Progenitor cell of endocrine pancreas (in vitro differentiated cells): ENCODE results near the gene ANAPC16. TPM values are rescaled to one million over a fixed set of nuclear protein-coding genes. Genes with fewer than 3 reads are reported as not detected.

ENCODE experiments used
- DNase-seq: peaks from one replicate; pipeline ENCODE4 v3.0.0; 2021; ENCODE audit warnings: low spot score; ENCODE audit not compliant: unreplicated experiment
- H3K27ac Mint-ChIP-seq: 2 replicates; pipeline ENCODE4 v1.8.0; 2021; ENCODE audit warnings: mild to moderate bottlenecking, moderate library complexity, mixed read lengths
- H3K27me3 Mint-ChIP-seq: 2 replicates; pipeline ENCODE4 v1.8.0; 2021; ENCODE audit warnings: mixed read lengths
- H3K36me3 Mint-ChIP-seq: 2 replicates; pipeline ENCODE4 v1.8.0; 2022; ENCODE audit warnings: mixed read lengths; ENCODE audit not compliant: insufficient read depth
- H3K4me1 Mint-ChIP-seq: 2 replicates; pipeline ENCODE4 v1.8.0; 2021; ENCODE audit warnings: low read depth, mixed read lengths
- H3K4me3 Mint-ChIP-seq: 2 replicates; pipeline ENCODE4 v1.8.0; 2021; ENCODE audit warnings: low read depth, mild to moderate bottlenecking, moderate library complexity, mixed read lengths
- H3K9me3 Mint-ChIP-seq: 2 replicates; pipeline ENCODE4 v1.8.0; 2021; ENCODE audit warnings: low read depth, mixed read lengths
- CTCF ChIP-seq: fragments of 200-600 bp; sonication (generic); IDR thresholded peaks from one replicate; pipeline ENCODE4 v1.5.0; 2021; ENCODE audit warnings: antibody characterized with exemption, mild to moderate bottlenecking; ENCODE audit not compliant: unreplicated experiment
- total RNA-seq: library from RNA; stranded (reverse); gene quantifications from 2 replicates; pipeline ENCODE4 v1.2.1, GENCODE V29; 2021

The ANAPC16 gene
- total RNA-seq, 1 donor from 2014 or later: 85.9 TPM

- H3K4me1 Mint-ChIP-seq: peaks cover 22% of the 10 kb centered on the region
- no peak overlapping the region for H3K4me3 Mint-ChIP-seq
Measured at GRCh38 chr10:72270607-72271281, 54.9 kb downstream of the ANAPC16 start.

DNA sequence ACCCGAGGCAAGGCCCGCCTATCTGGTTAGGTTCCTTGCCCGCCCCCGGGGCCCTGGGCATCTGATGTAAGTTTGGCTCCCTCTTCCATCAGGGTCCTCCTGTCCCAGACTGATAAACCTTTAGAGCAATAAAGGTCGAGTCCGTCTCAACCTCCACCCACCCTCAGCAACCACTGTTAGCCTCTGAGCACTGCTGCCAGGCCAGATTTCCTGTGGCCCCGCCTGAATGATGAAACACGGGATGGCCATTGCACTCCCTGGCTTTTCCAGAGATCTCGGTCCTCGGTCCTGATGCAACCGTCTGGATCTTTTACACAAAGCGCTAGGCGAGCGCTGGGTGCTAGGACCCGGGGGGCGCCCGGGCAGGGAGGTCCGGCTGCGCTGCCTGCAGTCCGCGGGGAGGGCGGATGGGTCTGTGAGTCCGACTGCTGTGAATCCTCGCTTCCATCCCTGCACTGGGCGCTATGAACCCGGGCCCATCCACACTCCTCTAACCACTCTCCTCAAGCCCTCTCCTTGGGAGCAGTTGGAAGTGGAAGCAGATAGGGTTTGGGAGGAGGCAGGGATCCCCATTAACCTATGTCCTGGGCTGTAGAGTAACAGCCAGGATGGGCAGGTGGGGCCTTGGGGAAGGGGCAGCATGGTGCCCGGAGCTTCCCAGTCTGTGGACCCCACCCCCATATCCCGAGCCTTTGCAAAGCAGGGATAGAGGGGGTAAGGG lies 57.0 kb downstream of the ANAPC16 start:
- H3K4me3 Mint-ChIP-seq: peak overlapping the region; percentile 85
- peak overlapping the region; percentile 96 for H3K27ac Mint-ChIP-seq
- peaks cover 2% of the 10 kb centered on the region for H3K36me3 Mint-ChIP-seq
- TF ChIP-seq CTCF: no peak
- no peaks in the 10 kb centered on the region for H3K9me3 Mint-ChIP-seq
- peaks cover 29% of the 10 kb centered on the region for H3K4me1 Mint-ChIP-seq
- H3K27me3 Mint-ChIP-seq: no peaks in the 10 kb centered on the region
- peak; percentile 46 for DNase-seq

More at GRCh38 chr10:72270607-72271281, 54.9 kb downstream of the ANAPC16 start:
- DNase-seq: no peak
- Mint-ChIP-seq H3K27ac (peak overlapping the region; percentile 25), H3K36me3 (peaks cover 2% of the 10 kb centered on the region), H3K9me3 (no peaks in the 10 kb centered on the region), H3K27me3 (no peaks in the 10 kb centered on the region)
- TF ChIP-seq CTCF: no peak

GRCh38 chr10:72273410-72274212 lies 57.8 kb downstream of the ANAPC16 start, which contains the start of gene DDIT4:
Gene DDIT4, plus strand, starts transcription at chr10:72273924. Its CDS starts 293 bp downstream, at chr10:72274217.
- peaks cover 2% of the 10 kb centered on the region for H3K36me3 Mint-ChIP-seq
- no peak for TF ChIP-seq CTCF
- DNase-seq: peak; percentile 96
- no peaks in the 10 kb centered on the region for H3K9me3 Mint-ChIP-seq
- H3K4me1 Mint-ChIP-seq: peaks cover 34% of the 10 kb centered on the region
- H3K4me3 Mint-ChIP-seq: peak within 1 kb of the TSS; percentile 85
- no peaks in the 10 kb centered on the region for H3K27me3 Mint-ChIP-seq
- peak within 1 kb of the TSS; percentile 96 for H3K27ac Mint-ChIP-seq

DNA sequence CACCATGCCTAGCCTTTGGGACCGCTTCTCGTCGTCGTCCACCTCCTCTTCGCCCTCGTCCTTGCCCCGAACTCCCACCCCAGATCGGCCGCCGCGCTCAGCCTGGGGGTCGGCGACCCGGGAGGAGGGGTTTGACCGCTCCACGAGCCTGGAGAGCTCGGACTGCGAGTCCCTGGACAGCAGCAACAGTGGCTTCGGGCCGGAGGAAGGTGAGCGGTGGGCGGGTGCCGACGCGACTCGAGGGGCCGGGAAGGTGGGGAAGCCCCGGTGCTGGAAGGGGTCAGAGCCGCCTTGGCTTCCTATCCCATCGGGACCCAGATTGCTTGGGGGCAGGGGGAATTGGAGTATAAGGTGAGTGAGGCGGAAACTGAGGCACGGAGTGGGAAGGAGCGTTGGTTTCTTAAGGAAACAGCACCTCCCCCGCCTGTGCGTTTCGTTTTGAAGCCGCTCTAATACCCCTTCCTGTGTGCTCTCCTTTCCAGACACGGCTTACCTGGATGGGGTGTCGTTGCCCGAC lies 58.5 kb downstream of the ANAPC16 start:
- no peak for TF ChIP-seq CTCF
- peak; percentile 26 for DNase-seq
- Mint-ChIP-seq H3K27ac (peak overlapping the region; percentile 96), H3K4me1 (peaks cover 34% of the 10 kb centered on the region), H3K36me3 (peaks cover 2% of the 10 kb centered on the region), H3K9me3 (no peaks in the 10 kb centered on the region), H3K4me3 (peak overlapping the region; percentile 85), H3K27me3 (no peaks in the 10 kb centered on the region)
